WTC11 (cell line): ENCODE results near the gene PYY. TPM values are rescaled to one million over a fixed set of nuclear protein-coding genes. Genes with fewer than 3 reads are reported as not detected.

Experiments used
- ATAC-seq: fragments of 200-7000 bp; cut with Tn5 transposase; 2 replicates; pipeline ENCODE4 v1.10.0; 2021; ENCODE audit warnings: mild to moderate bottlenecking, moderate library complexity
- CTCF ChIA-PET: fragments of 300-600 bp; sonication (Branson Sonifier 250); formaldehyde crosslinking; loops from one replicate; lab custom pipeline; 2021; ENCODE audit warnings: antibody characterized with exemption; lab: Charles Lee
- POLR2A ChIA-PET: fragments of 350-600 bp; sonication (Branson Sonifier 250); formaldehyde crosslinking; loops from one replicate; lab custom pipeline; 2021; ENCODE audit warnings: antibody characterized with exemption; lab: Charles Lee
- DNase-seq: peaks from one replicate; pipeline ENCODE4 v3.0.0; 2021; ENCODE audit warnings: low spot score
- H3K27ac Mint-ChIP-seq: 2 replicates; pipeline ENCODE4 v1.8.0; 2021; ENCODE audit warnings: mixed read lengths
- H3K27me3 Mint-ChIP-seq: 2 replicates; pipeline ENCODE4 v1.8.0; 2021; ENCODE audit warnings: low read depth, mild to moderate bottlenecking, moderate library complexity, mixed read lengths
- H3K36me3 Mint-ChIP-seq: 2 replicates; pipeline ENCODE4 v1.8.0; 2021; ENCODE audit warnings: mixed read lengths
- H3K4me1 Mint-ChIP-seq: 2 replicates; pipeline ENCODE4 v1.8.0; 2022; ENCODE audit warnings: mixed read lengths
- H3K4me3 Mint-ChIP-seq: 2 replicates; pipeline ENCODE4 v1.8.0; 2021; ENCODE audit warnings: mild to moderate bottlenecking, moderate library complexity, mixed read lengths
- H3K9me3 Mint-ChIP-seq: 2 replicates; pipeline ENCODE4 v1.8.0; 2021; ENCODE audit warnings: mixed read lengths
- ARID4B ChIP-seq: sonication (generic); formaldehyde crosslinking; IDR thresholded peaks from 2 replicates; pipeline ENCODE4 v1.8.0; 2023; ENCODE audit warnings: missing genetic modification reagents, mild to moderate bottlenecking, borderline replicate concordance
- ETV6 ChIP-seq: sonication (generic); formaldehyde crosslinking; IDR thresholded peaks from 2 replicates; pipeline ENCODE4 v1.8.1; 2022; ENCODE audit warnings: mild to moderate bottlenecking, missing genetic modification reagents
- IRF2 ChIP-seq: sonication (generic); formaldehyde crosslinking; IDR thresholded peaks from 2 replicates; pipeline ENCODE4 v1.8.0; 2022; ENCODE audit warnings: low read depth, missing genetic modification reagents, borderline replicate concordance
- NFYB ChIP-seq: sonication (generic); formaldehyde crosslinking; conservative IDR thresholded peaks from 2 replicates; pipeline ENCODE4 v1.8.0; 2022; ENCODE audit warnings: low read depth, missing genetic modification reagents
- PRDM15 ChIP-seq: sonication (generic); formaldehyde crosslinking; IDR thresholded peaks from 2 replicates; pipeline ENCODE4 v1.8.0; 2022; ENCODE audit warnings: missing genetic modification reagents
- RELA ChIP-seq: sonication (generic); formaldehyde crosslinking; IDR thresholded peaks from 2 replicates; pipeline ENCODE4 v1.8.1; 2022; ENCODE audit warnings: missing genetic modification reagents, mild to moderate bottlenecking, borderline replicate concordance
- SOX15 ChIP-seq: fragments of 250-450 bp; sonication (Bioruptor Pico); IDR thresholded peaks from 2 replicates; pipeline ENCODE4 v1.9.0; 2021; ENCODE audit warnings: mild to moderate bottlenecking
- TCF7 ChIP-seq: sonication (generic); formaldehyde crosslinking; IDR thresholded peaks from 2 replicates; pipeline ENCODE4 v1.8.0; 2022; ENCODE audit warnings: mild to moderate bottlenecking, low read depth, missing genetic modification reagents, moderate library complexity
- ZNF121 ChIP-seq: sonication (generic); formaldehyde crosslinking; IDR thresholded peaks from 2 replicates; pipeline ENCODE4 v1.8.0; 2023; ENCODE audit warnings: missing genetic modification reagents
- ZNF219 ChIP-seq: sonication (generic); formaldehyde crosslinking; IDR thresholded peaks from 2 replicates; pipeline ENCODE4 v1.8.0; 2023; ENCODE audit warnings: missing genetic modification reagents, mild to moderate bottlenecking, borderline replicate concordance
- ZNF512 ChIP-seq: sonication (generic); formaldehyde crosslinking; IDR thresholded peaks from 2 replicates; pipeline ENCODE4 v1.8.1; 2022; ENCODE audit warnings: missing genetic modification reagents, borderline replicate concordance
- total RNA-seq: library from RNA; stranded (reverse); gene quantifications from 3 replicates; pipeline ENCODE4 v1.2.3, GENCODE V29; 2021
- TF ChIP-seq, protein P1 (sequence below): sonication (generic); formaldehyde crosslinking; conservative IDR thresholded peaks from 2 replicates; pipeline ENCODE4 v1.8.1; 2022; ENCODE audit warnings: mild to moderate bottlenecking, missing genetic modification reagents
- TF ChIP-seq, protein P2 (sequence below): sonication (generic); formaldehyde crosslinking; IDR thresholded peaks from 2 replicates; pipeline ENCODE4 v1.8.1; 2022; ENCODE audit warnings: low read depth, missing genetic modification reagents, borderline replicate concordance
- TF ChIP-seq, protein P3 (sequence below): fragments of 250-450 bp; sonication (Bioruptor Pico); IDR thresholded peaks from 2 replicates; pipeline ENCODE4 v2.1.2; 2022; ENCODE audit warnings: mild to moderate bottlenecking, moderate library complexity
- TF ChIP-seq, protein P4 (sequence below): sonication (generic); formaldehyde crosslinking; IDR thresholded peaks from 2 replicates; pipeline ENCODE4 v1.8.1; 2023; ENCODE audit warnings: mild to moderate bottlenecking, moderate library complexity, missing genetic modification reagents
- TF ChIP-seq, protein P5 (sequence below): sonication (generic); formaldehyde crosslinking; IDR thresholded peaks from 2 replicates; pipeline ENCODE4 v1.8.0; 2023; ENCODE audit warnings: missing genetic modification reagents

Gene PYY
- total RNA-seq, 1 experiment from 2014 or later: 0.72 TPM

DNA sequence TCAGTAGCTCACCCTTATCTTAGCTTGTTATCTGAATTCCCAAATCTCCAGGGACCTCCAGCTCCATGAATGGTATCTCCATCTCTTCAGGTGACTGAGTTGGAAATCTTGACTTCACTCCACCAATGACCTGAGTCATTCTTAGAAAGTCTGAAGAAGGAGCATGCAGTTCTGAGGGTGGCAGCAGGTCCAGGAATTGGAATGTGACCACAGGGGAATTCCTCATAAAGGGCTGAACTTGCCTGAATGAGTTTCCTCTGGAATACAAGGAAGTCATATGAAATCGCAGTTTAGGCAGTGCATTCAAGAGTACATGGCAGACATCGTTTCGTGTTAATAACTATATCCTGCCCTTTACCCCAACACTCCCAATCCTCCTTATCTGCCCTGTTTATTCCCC lies 12.5 kb upstream of the PYY start:
- ATAC-seq (no peak), DNase-seq (no peak)
- H3K9me3 Mint-ChIP-seq: no peaks in the 10 kb centered on the region
- no peak overlapping the region for H3K4me3 Mint-ChIP-seq
- H3K36me3 Mint-ChIP-seq: no peaks in the 10 kb centered on the region
- H3K27me3 Mint-ChIP-seq: peaks cover 3% of the 10 kb centered on the region; the same call in 1 of the 2 replicates
- ChIA-PET POLR2A (no interaction called here), CTCF (interaction anchor here (1.1 kb wide), 1 partner anchor 22 kb away, joined by 3 read pairs; no protein-coding TSS in a partner anchor)
- no peaks in the 10 kb centered on the region for H3K4me1 Mint-ChIP-seq
- no peak overlapping the region for H3K27ac Mint-ChIP-seq
- TF ChIP-seq IRF2 (CRISPR knock-in tag) (no peak), ZNF121 (CRISPR knock-in tag) (no peak), TCF7 (CRISPR knock-in tag) (no peak), ETV6 (CRISPR knock-in tag) (no peak), NFYB (CRISPR knock-in tag) (no peak), ARID4B (CRISPR knock-in tag) (no peak), RELA (no peak), ZNF219 (CRISPR knock-in tag) (no peak)
- TF ChIP-seq, protein P1, sequence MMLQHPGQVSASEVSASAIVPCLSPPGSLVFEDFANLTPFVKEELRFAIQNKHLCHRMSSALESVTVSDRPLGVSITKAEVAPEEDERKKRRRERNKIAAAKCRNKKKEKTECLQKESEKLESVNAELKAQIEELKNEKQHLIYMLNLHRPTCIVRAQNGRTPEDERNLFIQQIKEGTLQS (CRISPR knock-in tag): no peak
- TF ChIP-seq, protein P2, sequence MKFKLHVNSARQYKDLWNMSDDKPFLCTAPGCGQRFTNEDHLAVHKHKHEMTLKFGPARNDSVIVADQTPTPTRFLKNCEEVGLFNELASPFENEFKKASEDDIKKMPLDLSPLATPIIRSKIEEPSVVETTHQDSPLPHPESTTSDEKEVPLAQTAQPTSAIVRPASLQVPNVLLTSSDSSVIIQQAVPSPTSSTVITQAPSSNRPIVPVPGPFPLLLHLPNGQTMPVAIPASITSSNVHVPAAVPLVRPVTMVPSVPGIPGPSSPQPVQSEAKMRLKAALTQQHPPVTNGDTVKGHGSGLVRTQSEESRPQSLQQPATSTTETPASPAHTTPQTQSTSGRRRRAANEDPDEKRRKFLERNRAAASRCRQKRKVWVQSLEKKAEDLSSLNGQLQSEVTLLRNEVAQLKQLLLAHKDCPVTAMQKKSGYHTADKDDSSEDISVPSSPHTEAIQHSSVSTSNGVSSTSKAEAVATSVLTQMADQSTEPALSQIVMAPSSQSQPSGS (CRISPR knock-in tag): no peak
- TF ChIP-seq, protein P3, sequence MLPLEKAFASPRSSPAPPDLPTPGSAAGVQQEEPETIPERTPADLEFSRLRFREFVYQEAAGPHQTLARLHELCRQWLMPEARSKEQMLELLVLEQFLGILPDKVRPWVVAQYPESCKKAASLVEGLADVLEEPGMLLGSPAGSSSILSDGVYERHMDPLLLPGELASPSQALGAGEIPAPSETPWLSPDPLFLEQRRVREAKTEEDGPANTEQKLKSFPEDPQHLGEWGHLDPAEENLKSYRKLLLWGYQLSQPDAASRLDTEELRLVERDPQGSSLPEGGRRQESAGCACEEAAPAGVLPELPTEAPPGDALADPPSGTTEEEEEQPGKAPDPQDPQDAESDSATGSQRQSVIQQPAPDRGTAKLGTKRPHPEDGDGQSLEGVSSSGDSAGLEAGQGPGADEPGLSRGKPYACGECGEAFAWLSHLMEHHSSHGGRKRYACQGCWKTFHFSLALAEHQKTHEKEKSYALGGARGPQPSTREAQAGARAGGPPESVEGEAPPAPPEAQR: no peak
- TF ChIP-seq, protein P4, sequence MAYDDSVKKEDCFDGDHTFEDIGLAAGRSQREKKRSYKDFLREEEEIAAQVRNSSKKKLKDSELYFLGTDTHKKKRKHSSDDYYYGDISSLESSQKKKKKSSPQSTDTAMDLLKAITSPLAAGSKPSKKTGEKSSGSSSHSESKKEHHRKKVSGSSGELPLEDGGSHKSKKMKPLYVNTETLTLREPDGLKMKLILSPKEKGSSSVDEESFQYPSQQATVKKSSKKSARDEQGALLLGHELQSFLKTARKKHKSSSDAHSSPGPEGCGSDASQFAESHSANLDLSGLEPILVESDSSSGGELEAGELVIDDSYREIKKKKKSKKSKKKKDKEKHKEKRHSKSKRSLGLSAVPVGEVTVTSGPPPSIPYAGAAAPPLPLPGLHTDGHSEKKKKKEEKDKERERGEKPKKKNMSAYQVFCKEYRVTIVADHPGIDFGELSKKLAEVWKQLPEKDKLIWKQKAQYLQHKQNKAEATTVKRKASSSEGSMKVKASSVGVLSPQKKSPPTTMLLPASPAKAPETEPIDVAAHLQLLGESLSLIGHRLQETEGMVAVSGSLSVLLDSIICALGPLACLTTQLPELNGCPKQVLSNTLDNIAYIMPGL (CRISPR knock-in tag): no peak

GRCh38 chr17:43962479-43962878 lies 8.7 kb upstream of the PYY start:
- no peaks in the 10 kb centered on the region for H3K4me1 Mint-ChIP-seq
- ChIA-PET CTCF (interaction anchor here (2.3 to 3.3 kb wide), 2 partner anchors 19 to 21 kb away, joined by 12 to 13 read pairs; no protein-coding TSS in a partner anchor), POLR2A (no interaction called here)
- no peak overlapping the region for H3K27ac Mint-ChIP-seq
- TF ChIP-seq, protein P5, sequence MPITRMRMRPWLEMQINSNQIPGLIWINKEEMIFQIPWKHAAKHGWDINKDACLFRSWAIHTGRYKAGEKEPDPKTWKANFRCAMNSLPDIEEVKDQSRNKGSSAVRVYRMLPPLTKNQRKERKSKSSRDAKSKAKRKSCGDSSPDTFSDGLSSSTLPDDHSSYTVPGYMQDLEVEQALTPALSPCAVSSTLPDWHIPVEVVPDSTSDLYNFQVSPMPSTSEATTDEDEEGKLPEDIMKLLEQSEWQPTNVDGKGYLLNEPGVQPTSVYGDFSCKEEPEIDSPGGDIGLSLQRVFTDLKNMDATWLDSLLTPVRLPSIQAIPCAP (CRISPR knock-in tag): no peak
- TF ChIP-seq ZNF512 (CRISPR knock-in tag): no peak
- no peak for TF ChIP-seq PRDM15 (CRISPR knock-in tag)
- TF ChIP-seq SOX15 (CRISPR knock-in tag): no peak
- H3K27me3 Mint-ChIP-seq: peaks cover 3% of the 10 kb centered on the region
- H3K9me3 Mint-ChIP-seq: no peaks in the 10 kb centered on the region
- DNase-seq (no peak), ATAC-seq (no peak)
- H3K36me3 Mint-ChIP-seq: no peaks in the 10 kb centered on the region
- no peak overlapping the region for H3K4me3 Mint-ChIP-seq
